Measurements from ENCODE around the gene PLAC8L1. TPM values are rescaled to one million over a fixed set of nuclear protein-coding genes. Genes with fewer than 3 reads are reported as not detected.
"Not testable (repeated sequence)": the region's sequence is repeated elsewhere in the genome, so short reads cannot be mapped to it uniquely, and the experiment has no call there.

PLAC8L1 gene
- total RNA-seq, 1 experiment from 2014 or later = 2.7 TPM

DNA sequence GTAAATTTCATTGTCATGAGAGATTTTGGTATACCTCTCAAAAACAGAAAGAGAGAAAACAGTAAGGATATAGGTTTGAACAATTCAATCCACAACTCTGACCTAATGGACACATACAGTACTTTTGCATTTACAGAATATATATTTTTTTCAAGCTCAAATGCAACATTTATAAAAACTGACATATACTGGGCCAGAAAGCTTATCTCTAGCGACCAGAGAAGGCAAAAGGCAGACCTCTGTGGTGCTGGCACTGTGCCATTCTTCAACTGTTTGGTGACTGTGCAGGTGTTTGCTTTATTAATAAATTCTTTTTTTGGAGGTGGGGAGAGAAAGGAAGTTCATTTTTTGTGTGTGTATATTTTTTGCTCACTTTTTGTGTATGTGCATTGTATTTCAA lies 6.0 kb upstream of the PLAC8L1 start:
- H3K36me3 ChIP-seq (ENCODE audit: insufficient read depth, low read length, poor library complexity, severe bottlenecking) = peaks cover 47% of the 10 kb centered on the region
- TF ChIP-seq EZH2 (IDR thresholded peaks at IDR 0.05; ENCODE audit: borderline replicate concordance, low read depth, low read length, poor library complexity, severe bottlenecking) = no peak
- TF ChIP-seq, protein P1, sequence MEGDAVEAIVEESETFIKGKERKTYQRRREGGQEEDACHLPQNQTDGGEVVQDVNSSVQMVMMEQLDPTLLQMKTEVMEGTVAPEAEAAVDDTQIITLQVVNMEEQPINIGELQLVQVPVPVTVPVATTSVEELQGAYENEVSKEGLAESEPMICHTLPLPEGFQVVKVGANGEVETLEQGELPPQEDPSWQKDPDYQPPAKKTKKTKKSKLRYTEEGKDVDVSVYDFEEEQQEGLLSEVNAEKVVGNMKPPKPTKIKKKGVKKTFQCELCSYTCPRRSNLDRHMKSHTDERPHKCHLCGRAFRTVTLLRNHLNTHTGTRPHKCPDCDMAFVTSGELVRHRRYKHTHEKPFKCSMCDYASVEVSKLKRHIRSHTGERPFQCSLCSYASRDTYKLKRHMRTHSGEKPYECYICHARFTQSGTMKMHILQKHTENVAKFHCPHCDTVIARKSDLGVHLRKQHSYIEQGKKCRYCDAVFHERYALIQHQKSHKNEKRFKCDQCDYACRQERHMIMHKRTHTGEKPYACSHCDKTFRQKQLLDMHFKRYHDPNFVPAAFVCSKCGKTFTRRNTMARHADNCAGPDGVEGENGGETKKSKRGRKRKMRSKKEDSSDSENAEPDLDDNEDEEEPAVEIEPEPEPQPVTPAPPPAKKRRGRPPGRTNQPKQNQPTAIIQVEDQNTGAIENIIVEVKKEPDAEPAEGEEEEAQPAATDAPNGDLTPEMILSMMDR (conservative IDR thresholded peaks at IDR 0.05; ENCODE audit: low read depth, low read length) = no peak
- no peaks in the 10 kb centered on the region for H3K27me3 ChIP-seq (replicated peaks; ENCODE audit: insufficient read depth, low read depth, low read length, poor library complexity)
- DNase-seq (ENCODE audit: low spot score) = no peak
- ChIA-PET POLR2A (ENCODE audit: low non-redundant PET) (no interaction called here), CTCF (no interaction called here)
- H3K27ac ChIP-seq (ENCODE audit: low read depth, low read length, poor library complexity, severe bottlenecking) = no peak overlapping the region
- intact Hi-C loops (cut with micrococcal nuclease; ENCODE audit: unreplicated experiment) = no loop called here
- no TSS peak for BruUV-seq (replicated peaks)
- H3K4me1 ChIP-seq (ENCODE audit: insufficient read depth, low read length, poor library complexity, severe bottlenecking) = peaks cover 2% of the 10 kb centered on the region
- H3K4me3 ChIP-seq (ENCODE audit: low read depth, low read length, poor library complexity, severe bottlenecking) = no peak overlapping the region
- H3K9me3 ChIP-seq (ENCODE audit: low read depth, low read length, poor library complexity, severe bottlenecking) = no peaks in the 10 kb centered on the region

GRCh38 chr5:146109379-146109778 lies 4.0 kb upstream of the PLAC8L1 start:
- CTCF ChIA-PET = no interaction called here
- no peak overlapping the region for H3K27ac ChIP-seq (ENCODE audit: low read depth, low read length, poor library complexity, severe bottlenecking)
- no peaks in the 10 kb centered on the region for H3K4me1 ChIP-seq (ENCODE audit: insufficient read depth, low read length, poor library complexity, severe bottlenecking)
- intact Hi-C loops (cut with micrococcal nuclease; ENCODE audit: unreplicated experiment) = no loop called here
- POLR2A ChIA-PET (ENCODE audit: low non-redundant PET) = no interaction called here
- H3K9me3 ChIP-seq (ENCODE audit: low read depth, low read length, poor library complexity, severe bottlenecking) = no peaks in the 10 kb centered on the region
- TF ChIP-seq, protein P1 (conservative IDR thresholded peaks at IDR 0.05; ENCODE audit: low read depth, low read length) = no peak
- TF ChIP-seq EZH2 (IDR thresholded peaks at IDR 0.05; ENCODE audit: borderline replicate concordance, low read depth, low read length, poor library complexity, severe bottlenecking) = no peak
- H3K4me3 ChIP-seq (ENCODE audit: low read depth, low read length, poor library complexity, severe bottlenecking) = no peak overlapping the region
- peaks cover 34% of the 10 kb centered on the region for H3K36me3 ChIP-seq (ENCODE audit: insufficient read depth, low read length, poor library complexity, severe bottlenecking)
- no TSS peak for BruUV-seq (replicated peaks)
- H3K27me3 ChIP-seq (replicated peaks; ENCODE audit: insufficient read depth, low read depth, low read length, poor library complexity) = no peaks in the 10 kb centered on the region
- DNase-seq (ENCODE audit: low spot score) = no peak

DNA sequence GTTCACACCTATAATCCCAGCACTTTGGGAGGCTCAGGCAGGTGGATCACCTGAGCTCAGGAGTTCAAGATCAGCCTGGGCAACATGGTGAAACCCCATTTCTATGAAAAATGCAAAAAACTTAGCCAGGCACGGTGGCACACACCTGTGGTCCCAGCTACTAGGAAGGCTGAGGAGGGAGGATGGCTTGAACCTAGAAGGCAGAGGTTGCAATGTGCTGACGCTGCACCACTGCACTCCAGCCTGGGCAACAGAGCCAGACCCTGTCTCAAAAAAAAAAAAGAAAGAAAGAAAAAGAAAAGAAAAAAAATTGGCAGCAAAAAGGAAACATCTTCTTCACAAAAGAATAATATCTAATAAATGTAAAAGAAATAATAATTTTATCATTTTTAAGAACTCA lies 3.5 kb upstream of the PLAC8L1 start:
- POLR2A ChIA-PET (ENCODE audit: low non-redundant PET) = not testable (repeated sequence)

DNA sequence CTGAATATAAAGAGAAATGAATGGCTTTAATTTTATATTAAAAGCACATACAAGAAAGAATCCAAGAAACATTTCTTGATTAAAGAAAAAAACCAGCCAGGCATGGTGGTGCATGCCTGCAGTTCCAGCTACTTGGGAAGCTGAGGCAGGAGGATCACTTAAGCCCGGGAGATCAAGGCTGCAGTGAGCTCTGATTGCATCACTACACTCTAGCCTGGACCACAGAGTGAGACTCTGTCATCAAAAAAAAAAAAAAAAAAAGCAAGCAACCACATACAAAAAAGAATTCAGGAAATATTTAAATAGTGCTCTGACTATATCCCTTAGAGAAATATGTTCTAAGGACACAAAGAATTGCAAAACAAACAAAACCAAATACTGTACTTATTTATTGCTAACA lies 2.5 kb upstream of the PLAC8L1 start:
- Histone ChIP-seq H3K27me3 (replicated peaks; ENCODE audit: insufficient read depth, low read depth, low read length, poor library complexity) (no peaks in the 10 kb centered on the region), H3K4me3 (ENCODE audit: low read depth, low read length, poor library complexity, severe bottlenecking) (no peak overlapping the region), H3K36me3 (ENCODE audit: insufficient read depth, low read length, poor library complexity, severe bottlenecking) (peaks cover 24% of the 10 kb centered on the region), H3K9me3 (ENCODE audit: low read depth, low read length, poor library complexity, severe bottlenecking) (no peaks in the 10 kb centered on the region), H3K4me1 (ENCODE audit: insufficient read depth, low read length, poor library complexity, severe bottlenecking) (no peaks in the 10 kb centered on the region), H3K27ac (ENCODE audit: low read depth, low read length, poor library complexity, severe bottlenecking) (no peak overlapping the region)
- TF ChIP-seq EZH2 (IDR thresholded peaks at IDR 0.05; ENCODE audit: borderline replicate concordance, low read depth, low read length, poor library complexity, severe bottlenecking) = no peak
- TF ChIP-seq, protein P1 (conservative IDR thresholded peaks at IDR 0.05; ENCODE audit: low read depth, low read length) = no peak
- ChIA-PET POLR2A (ENCODE audit: low non-redundant PET) (no interaction called here), CTCF (no interaction called here)
- no peak for DNase-seq (ENCODE audit: low spot score)
- BruUV-seq (replicated peaks) = no TSS peak
- intact Hi-C loops (cut with micrococcal nuclease; ENCODE audit: unreplicated experiment) = no loop called here

More for the DNA sequence above, 3.5 kb upstream of the PLAC8L1 start:
- H3K4me1 ChIP-seq (ENCODE audit: insufficient read depth, low read length, poor library complexity, severe bottlenecking); H3K4me3 ChIP-seq (ENCODE audit: low read depth, low read length, poor library complexity, severe bottlenecking); BruUV-seq (replicated peaks); intact Hi-C loops (cut with micrococcal nuclease; ENCODE audit: unreplicated experiment); H3K27ac ChIP-seq (ENCODE audit: low read depth, low read length, poor library complexity, severe bottlenecking); DNase-seq (ENCODE audit: low spot score); H3K9me3 ChIP-seq (ENCODE audit: low read depth, low read length, poor library complexity, severe bottlenecking); H3K27me3 ChIP-seq (replicated peaks; ENCODE audit: insufficient read depth, low read depth, low read length, poor library complexity); CTCF ChIA-PET: not testable (repeated sequence)
- H3K36me3 ChIP-seq (ENCODE audit: insufficient read depth, low read length, poor library complexity, severe bottlenecking) = peaks cover 34% of the 10 kb centered on the region

Data from A673 (cell line).